ENCODE measurements around the gene DHRS12. TPM values are rescaled to one million over a fixed set of nuclear protein-coding genes. Genes with fewer than 3 reads are reported as not detected.

DHRS12 gene
- total and polyA plus RNA-seq, 8 donors, result 13.8 to 39.4 (median 26.5) TPM

GRCh38 chr13:51823863-51824262 is 19.9 kb upstream of the DHRS12 start:
- Histone ChIP-seq H3K36me3 (no peaks in the 10 kb centered on the region), H3K9me3 (no peaks in the 10 kb centered on the region), H3K27ac (no peak overlapping the region), H3K4me3 (no peak overlapping the region), H3K27me3 (no peaks in the 10 kb centered on the region), H3K4me1 (no peaks in the 10 kb centered on the region)
- no peak for TF ChIP-seq CTCF (IDR thresholded peaks at IDR 0.05)
- 55 to 69% methylated on average over 2 of the region's 2 CpGs for WGBS, 2 donors
- no peak for ATAC-seq
- DNase-seq, result no peak
- FAIRE-seq, result no peak
- intact Hi-C loops (cut with DNase I), result no loop called here

DNA sequence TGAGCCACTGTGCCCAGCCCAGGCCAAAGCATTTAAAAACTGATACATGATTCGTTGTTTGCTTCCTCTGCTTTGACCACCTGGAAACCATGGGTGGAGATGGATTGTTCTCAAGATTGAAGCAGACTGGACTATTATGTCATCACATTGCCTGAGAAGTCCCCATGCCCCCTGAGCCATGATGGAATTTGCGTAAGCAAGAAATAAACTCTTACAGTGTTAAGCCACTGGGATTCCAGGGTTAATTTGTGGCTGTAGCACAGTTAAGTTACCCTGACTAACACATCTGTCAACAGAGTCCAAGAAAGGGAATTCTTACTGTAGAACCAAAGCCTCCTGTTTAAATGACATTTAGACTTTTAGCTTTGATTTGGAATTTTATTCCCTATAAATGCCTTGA is 19.4 kb upstream of the DHRS12 start:
- no peak for TF ChIP-seq CTCF (IDR thresholded peaks at IDR 0.05)
- intact Hi-C loops (cut with DNase I), result no loop called here
- no peak for FAIRE-seq

GRCh38 chr13:51822106-51822815 is 18.3 kb upstream of the DHRS12 start:
- DNase-seq (no peak), FAIRE-seq (no peak), ATAC-seq (no peak)
- no peaks in the 10 kb centered on the region for H3K27me3 ChIP-seq
- TF ChIP-seq CTCF (IDR thresholded peaks at IDR 0.05), result no peak
- H3K4me1 ChIP-seq, result no peaks in the 10 kb centered on the region
- no peaks in the 10 kb centered on the region for H3K36me3 ChIP-seq
- 82 to 87% methylated on average over 13 of the region's 13 CpGs for WGBS, 2 donors
- H3K9me3 ChIP-seq, result no peaks in the 10 kb centered on the region
- no peak overlapping the region for H3K27ac ChIP-seq
- no peak overlapping the region for H3K4me3 ChIP-seq
- intact Hi-C loops (cut with DNase I), result no loop called here

More for the DNA sequence above, 19.4 kb upstream of the DHRS12 start:
- DNase-seq (no peak), ATAC-seq (no peak)
- Histone ChIP-seq H3K4me1 (no peaks in the 10 kb centered on the region), H3K4me3 (no peak overlapping the region), H3K27ac (no peak overlapping the region), H3K9me3 (no peaks in the 10 kb centered on the region), H3K36me3 (no peaks in the 10 kb centered on the region), H3K27me3 (no peaks in the 10 kb centered on the region)
- 84 to 93% methylated on average over 2 of the region's 2 CpGs for WGBS, 2 donors

GRCh38 chr13:51821606-51822005 is 17.6 kb upstream of the DHRS12 start:
- 74 to 81% methylated on average over 2 of the region's 2 CpGs for WGBS, 2 donors

More at GRCh38 chr13:51821606-51822005, 17.6 kb upstream of the DHRS12 start:
- Histone ChIP-seq H3K4me1 (no peaks in the 10 kb centered on the region), H3K27ac (no peak overlapping the region), H3K36me3 (no peaks in the 10 kb centered on the region), H3K4me3 (no peak overlapping the region), H3K9me3 (no peaks in the 10 kb centered on the region), H3K27me3 (no peaks in the 10 kb centered on the region)
- DNase-seq (no peak), FAIRE-seq (no peak), ATAC-seq (peak in 1 of 4 donors; percentile 44)
- no peak for TF ChIP-seq CTCF (IDR thresholded peaks at IDR 0.05)
- intact Hi-C loops (cut with DNase I), result no loop called here

All from pancreas (tissue), 10 donors.